OCI-LY7 (cell line): ENCODE data around the gene ENTPD1.

Experiments used
- CTCF ChIP-seq: fragments of 200-600 bp; sonication (generic); conservative IDR thresholded peaks from 2 replicates; pipeline ENCODE4 v1.5.1; 2014; ENCODE audit warnings: mild to moderate bottlenecking, antibody characterized with exemption, low read length, moderate library complexity, mixed read lengths
- EZH2phosphoT487 ChIP-seq: fragments of 200-600 bp; sonication (generic); IDR thresholded peaks from 2 replicates; pipeline ENCODE4 v1.6.1; 2018; ENCODE audit warnings: low read depth, borderline replicate concordance, mild to moderate bottlenecking, mixed run types, antibody characterized with exemption, low read length, moderate library complexity, mixed read lengths

- TF ChIP-seq CTCF, result no peak
- no peak for TF ChIP-seq EZH2phosphoT487
Measured at GRCh38 chr10:95876756-95877155, 120.8 kb downstream of the ENTPD1 start.
